ENCODE measurements around the gene CALN1. TPM values are rescaled to one million over a fixed set of nuclear protein-coding genes. Genes with fewer than 3 reads are reported as not detected.
"Not testable (repeated sequence)": the region's sequence is repeated elsewhere in the genome, so short reads cannot be mapped to it uniquely, and the experiment has no call there.

Gene CALN1
- total RNA-seq, 1 donor from 2014 or later, result not detected

GRCh38 chr7:71746006-71746405, 666.1 kb downstream of the CALN1 start:
- intact Hi-C loops (cut with DNase I), result no loop called here
- no peak for DNase-seq (ENCODE audit: low spot score)

- DNase-seq (ENCODE audit: low spot score), result no peak
- intact Hi-C loops (cut with DNase I), result no loop called here
These were observed 672.0 kb downstream of the CALN1 start for GRCh38 chr7:71740174-71740560.

GRCh38 chr7:71739520-71740173, 672.5 kb downstream of the CALN1 start:
- intact Hi-C loops (cut with DNase I), result no loop called here
- no peak for DNase-seq (ENCODE audit: low spot score)

- DNase-seq (ENCODE audit: low spot score); intact Hi-C loops (cut with DNase I): not testable (repeated sequence)
These were observed 674.1 kb downstream of the CALN1 start for GRCh38 chr7:71737931-71738540.

GRCh38 chr7:71735961-71736556, 676.1 kb downstream of the CALN1 start:
- intact Hi-C loops (cut with DNase I), result loop anchor here (2.0 kb wide), 2 partner anchors 879 to 907 kb away; no protein-coding TSS in a partner anchor
- DNase-seq (ENCODE audit: low spot score), result no peak

GRCh38 chr7:71733107-71733870, 678.8 kb downstream of the CALN1 start:
- no peak for DNase-seq (ENCODE audit: low spot score)
- intact Hi-C loops (cut with DNase I), result no loop called here

GRCh38 chr7:71731740-71732139, 680.4 kb downstream of the CALN1 start:
- no peak for DNase-seq (ENCODE audit: low spot score)
- intact Hi-C loops (cut with DNase I), result no loop called here
